ENCODE data around the gene CES2.

Gene CES2

DNA sequence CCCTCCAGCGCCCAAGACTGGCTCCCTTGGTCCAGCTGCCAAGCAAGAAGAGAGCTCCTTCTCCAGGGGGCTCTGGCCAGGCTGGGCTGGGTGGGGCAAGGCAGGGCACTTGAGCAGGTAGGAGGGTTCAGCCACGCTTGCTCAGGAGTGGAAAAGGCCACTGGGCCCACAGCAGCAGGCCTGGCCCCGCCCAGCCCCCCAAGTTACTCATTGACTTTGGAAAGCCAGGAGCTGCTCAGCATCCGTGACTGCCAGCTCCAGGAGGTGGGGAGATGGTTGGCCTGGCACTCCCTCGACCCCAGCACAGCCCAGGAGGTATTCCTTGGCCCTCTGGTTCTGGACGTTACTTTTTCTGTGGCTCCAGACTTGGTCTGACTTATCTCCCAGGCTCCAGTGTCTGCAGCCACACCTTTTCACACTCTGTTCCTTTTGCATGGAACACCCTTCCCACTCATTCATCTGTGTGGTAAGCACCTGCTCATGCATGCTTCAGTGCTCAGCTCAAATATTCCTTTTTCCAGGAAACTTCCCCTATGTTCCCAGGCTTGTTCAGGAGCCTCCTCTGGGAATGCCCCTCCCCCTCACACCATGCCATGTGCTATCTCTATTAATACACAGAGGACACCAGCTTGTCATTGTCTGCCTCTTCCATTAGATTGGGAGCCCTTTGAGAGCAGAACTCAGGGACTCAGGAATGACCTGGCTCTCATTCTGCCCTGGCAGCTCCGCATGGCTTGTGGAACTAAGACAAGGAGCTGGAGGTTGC is 16.3 kb upstream of the CES2 start, which contains the start of gene CDH16:
TSS of gene CDH16 (minus strand) at position 83 of the 766 bp plus-strand sequence. CDS start 820 bp downstream, outside the sequence.
- no peak for DNase-seq (ENCODE audit: low spot score)

- DNase-seq (ENCODE audit: low spot score), result no peak
Measured at GRCh38 chr16:66919569-66920298, 15.6 kb upstream of the CES2 start.

DNA sequence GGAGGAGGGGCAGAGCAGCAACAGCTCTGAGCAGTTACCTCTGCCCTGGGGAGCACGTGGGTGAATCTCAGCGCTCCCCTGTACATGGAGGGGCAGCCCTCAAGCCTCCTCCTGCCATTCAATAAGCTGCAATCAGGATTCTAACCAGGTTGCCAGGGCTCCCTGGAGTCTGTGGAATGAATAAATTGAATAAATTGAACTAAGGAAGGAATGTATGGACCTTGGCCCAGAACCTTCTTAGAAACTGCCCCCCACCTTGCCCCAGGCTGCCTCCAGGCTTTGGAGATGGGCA is 15.1 kb upstream of the CES2 start:
- DNase-seq (ENCODE audit: low spot score), result no peak

- DNase-seq (ENCODE audit: low spot score), result no peak
Measured at GRCh38 chr16:66920924-66921680, 14.2 kb upstream of the CES2 start.

DNA sequence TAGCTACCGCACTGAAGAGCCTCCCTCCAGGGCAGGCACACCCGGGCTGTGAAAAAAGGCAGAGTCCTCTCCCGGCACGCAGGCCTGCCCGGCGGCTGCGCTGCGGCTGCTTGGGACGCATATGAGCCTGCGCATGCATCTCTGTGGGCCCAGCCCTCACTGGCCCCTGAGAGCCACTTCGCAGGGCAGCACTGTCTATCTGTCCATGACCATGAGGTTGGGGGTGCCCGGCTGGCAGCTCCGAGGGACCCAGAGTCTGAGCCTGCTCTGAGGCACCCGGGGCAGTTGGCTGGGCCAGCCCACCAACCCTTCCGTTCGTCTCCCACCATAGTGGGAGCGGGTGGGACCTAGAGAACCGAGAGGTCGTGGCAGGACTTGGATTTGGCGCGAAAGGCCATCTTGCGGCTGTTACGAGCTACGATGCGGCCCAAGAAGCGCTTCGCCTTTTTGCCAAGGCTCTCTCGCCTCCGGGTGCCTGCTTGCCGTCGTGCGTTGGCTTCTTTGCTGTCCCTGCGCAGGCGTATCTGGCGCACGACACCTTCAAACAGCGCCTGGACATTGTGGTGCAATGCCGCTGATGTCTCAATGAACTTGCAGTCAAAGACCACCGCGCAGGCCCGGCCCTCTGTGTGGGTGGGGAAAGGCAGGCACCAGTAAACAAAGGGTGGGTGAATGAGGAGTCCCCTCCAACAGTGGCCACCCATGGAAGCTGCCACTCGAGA is 13.4 kb upstream of the CES2 start:
- no peak for DNase-seq (ENCODE audit: low spot score)

- DNase-seq (ENCODE audit: low spot score), result no peak
Measured at GRCh38 chr16:66923247-66923731, 12.0 kb upstream of the CES2 start.

DNA sequence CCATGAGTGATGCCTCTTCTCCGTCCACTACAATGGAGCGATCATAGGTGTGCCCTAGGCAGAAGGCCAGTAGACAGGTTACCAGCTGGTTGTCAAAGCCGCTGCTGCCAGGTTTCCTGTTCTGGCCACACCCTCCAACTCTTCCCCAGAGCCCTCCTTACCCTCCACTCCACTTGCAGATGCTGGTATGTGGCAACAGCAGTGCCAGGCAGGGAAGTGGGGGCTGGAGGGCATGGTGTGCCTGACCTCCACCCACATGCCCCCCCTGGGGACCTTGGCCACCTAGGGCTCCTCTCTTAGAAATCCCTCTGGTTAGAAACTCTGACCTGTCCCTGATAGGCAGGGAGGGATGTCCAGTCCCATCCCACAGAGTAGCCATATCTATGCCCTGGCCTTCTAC is 11.4 kb upstream of the CES2 start:
- DNase-seq (ENCODE audit: low spot score), result no peak

DNA sequence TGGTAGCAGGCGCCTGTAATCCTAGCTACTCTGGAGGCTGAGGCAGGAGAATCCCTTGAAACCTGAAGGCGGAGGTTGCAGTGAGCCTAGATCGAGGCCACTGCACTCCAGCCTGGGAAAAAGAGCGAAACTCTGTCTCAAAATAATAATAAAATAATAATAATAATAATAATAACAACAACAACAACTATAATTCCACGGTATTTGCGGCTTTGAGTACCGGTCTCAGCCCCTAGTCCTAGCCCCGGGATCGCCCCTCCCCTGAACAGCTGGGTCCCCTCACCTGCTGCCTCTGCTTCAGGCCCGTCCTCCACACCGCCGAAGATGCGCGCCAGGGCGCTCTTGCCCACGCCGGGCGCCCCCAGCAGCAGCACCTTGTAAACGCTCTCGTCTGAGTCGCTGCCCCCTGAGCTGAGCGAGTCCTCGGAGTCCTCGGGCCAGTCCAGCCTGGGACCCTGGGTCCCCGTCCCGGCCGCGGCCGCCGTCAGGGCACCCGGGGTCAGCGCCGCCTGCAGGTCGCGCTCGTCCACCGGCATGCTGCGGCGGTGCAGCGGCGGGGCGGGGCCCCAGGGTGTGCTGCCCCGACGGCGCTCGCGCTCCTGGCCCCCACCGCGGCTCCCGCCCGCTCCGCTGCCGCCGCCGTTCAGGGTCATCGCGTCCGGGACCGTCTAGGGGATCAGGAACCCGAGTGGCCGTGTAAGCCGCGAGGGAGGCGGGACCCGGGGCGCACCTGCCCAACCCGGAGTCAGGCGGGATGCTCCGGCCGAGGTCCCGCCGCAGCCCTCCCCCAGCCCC is 10.6 kb upstream of the CES2 start:
- DNase-seq (ENCODE audit: low spot score), result peak; percentile 97

GRCh38 chr16:66925322-66925840 is 9.9 kb upstream of the CES2 start, which contains the start of gene RRAD:
Gene RRAD (minus strand): TSS chr16:66925535. CDS start chr16:66925179, 356 bp downstream.
- peak; percentile 46 for DNase-seq (ENCODE audit: low spot score)

DNA sequence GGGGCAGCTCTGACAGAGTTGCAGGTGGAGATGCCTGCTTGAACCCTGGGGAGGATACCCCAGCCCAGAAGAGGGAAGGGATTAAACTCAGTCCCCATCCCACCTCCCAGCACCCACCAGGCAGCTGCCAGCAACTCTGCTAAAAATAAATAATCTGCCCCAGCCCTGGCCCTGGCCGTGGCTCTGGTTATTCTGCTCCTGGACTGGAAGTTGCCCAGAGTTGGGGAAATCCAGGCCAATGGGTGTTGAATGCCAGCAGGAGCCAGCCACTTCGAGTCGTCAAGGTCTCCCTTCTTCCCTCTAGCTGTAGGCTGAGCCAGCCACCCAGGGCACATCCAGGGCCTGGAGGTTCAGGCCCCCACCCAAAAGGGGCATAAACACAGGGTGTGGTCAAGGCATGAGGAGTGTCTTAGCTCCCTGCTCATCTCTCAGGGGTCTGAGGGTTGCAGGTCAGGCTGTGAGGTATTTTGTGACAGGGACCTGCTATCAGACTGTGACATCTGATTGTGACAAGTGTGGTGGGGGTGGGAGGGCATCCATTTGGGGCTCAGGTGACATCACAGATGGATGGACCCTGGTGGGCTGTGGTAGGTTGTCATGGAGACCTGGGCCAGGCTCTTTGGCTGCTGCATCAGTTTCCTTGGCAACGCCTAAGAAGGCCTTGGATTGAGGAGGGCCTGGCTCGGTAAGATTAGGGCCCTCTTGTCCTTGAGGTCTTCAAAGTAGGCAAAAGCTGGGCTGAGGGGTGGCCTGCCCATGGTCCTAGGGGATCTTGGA is 9.0 kb upstream of the CES2 start:
- DNase-seq (ENCODE audit: low spot score), result no peak

GRCh38 chr16:66926961-66927436 is 8.3 kb upstream of the CES2 start:
- no peak for DNase-seq (ENCODE audit: low spot score)

- no peak for DNase-seq (ENCODE audit: low spot score)
Measured at GRCh38 chr16:66927918-66928649, 7.2 kb upstream of the CES2 start.

GRCh38 chr16:66928702-66929388 is 6.5 kb upstream of the CES2 start:
- peak; percentile 59 for DNase-seq (ENCODE audit: low spot score)

- DNase-seq (ENCODE audit: low spot score), result no peak
Measured at GRCh38 chr16:66930189-66930588, 5.1 kb upstream of the CES2 start.

- DNase-seq (ENCODE audit: low spot score), result no peak
Measured at GRCh38 chr16:66931665-66932064, 3.7 kb upstream of the CES2 start.

- DNase-seq (ENCODE audit: low spot score), result no peak
Measured at GRCh38 chr16:66932076-66932475, 3.2 kb upstream of the CES2 start.

DNA sequence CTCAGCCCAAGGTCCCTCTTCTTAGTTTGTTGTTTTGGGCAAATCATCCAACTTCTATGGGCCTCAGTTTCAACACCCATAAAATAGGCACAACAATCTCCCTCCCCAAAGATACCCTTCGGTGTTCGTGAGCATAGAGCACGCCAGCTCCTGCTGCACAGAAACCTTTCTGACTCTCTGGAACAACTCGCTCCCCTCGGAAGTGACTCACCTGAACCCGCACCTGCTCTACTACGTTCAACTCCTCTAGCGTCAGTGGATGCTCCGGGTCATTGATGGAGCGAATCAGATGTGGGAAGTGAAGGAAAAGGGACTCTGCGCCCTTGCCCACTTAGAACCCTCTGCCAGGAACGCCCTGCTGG is 1.6 kb upstream of the CES2 start:
- no peak for DNase-seq (ENCODE audit: low spot score)

GRCh38 chr16:66934138-66934838 is 1.0 kb upstream of the CES2 start, which contains the start of gene CIAO2B:
Gene CIAO2B (minus strand): TSS chr16:66934402. CDS start chr16:66934364, 38 bp downstream.
- peak; percentile 98 for DNase-seq (ENCODE audit: low spot score)

Measured in iPS-NIHi11 (cell line).